ENCODE measurements around the gene ZBTB48.
"Not testable (repeated sequence)": the region's sequence is repeated elsewhere in the genome, so short reads cannot be mapped to it uniquely, and the experiment has no call there.

The ZBTB48 gene

DNA sequence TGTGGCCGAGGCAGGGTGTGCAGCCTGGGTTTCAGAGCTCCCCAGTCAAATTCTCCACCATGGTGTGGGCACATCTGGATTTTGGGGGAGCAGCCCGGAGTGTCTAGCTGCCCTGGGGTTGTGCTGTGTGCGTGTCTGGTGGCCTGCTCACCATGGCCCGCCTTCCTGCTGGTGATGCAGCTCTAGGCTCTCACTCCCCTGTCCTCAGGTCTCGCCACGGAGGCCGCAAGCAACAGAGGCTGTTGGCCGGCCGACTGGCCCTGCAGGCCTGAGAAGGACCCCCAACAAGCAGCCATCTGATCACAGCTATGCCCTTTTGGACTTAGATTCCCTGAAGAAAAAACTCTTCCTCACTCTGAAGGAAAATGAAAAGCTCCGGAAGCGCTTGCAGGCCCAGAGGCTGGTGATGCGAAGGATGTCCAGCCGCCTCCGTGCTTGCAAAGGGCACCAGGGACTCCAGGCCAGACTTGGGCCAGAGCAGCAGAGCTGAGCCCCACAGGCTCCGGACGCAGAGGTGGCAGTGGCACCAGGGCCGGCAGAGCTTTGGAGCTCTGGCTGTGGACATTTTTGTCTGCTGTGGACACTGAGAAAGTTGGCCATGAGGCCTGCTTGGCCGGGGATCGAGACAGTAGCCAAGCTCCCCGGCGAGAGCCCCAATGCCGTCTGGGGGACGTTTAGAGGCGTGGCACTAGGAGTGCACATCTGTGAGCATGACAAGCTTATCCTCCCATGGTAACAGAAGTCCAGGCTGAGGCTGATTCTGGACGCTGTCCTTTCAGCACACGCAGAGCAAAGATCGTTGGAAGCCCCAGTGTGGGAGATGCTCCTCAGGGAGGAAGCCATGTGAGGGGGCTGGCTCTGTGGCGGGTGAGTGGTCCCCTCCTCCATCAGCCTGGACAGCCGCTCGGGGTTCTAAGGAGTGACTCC, 53.1 kb downstream of the ZBTB48 start:
- no peak for DNase-seq (ENCODE audit: low read depth in 2 of 2)

DNA sequence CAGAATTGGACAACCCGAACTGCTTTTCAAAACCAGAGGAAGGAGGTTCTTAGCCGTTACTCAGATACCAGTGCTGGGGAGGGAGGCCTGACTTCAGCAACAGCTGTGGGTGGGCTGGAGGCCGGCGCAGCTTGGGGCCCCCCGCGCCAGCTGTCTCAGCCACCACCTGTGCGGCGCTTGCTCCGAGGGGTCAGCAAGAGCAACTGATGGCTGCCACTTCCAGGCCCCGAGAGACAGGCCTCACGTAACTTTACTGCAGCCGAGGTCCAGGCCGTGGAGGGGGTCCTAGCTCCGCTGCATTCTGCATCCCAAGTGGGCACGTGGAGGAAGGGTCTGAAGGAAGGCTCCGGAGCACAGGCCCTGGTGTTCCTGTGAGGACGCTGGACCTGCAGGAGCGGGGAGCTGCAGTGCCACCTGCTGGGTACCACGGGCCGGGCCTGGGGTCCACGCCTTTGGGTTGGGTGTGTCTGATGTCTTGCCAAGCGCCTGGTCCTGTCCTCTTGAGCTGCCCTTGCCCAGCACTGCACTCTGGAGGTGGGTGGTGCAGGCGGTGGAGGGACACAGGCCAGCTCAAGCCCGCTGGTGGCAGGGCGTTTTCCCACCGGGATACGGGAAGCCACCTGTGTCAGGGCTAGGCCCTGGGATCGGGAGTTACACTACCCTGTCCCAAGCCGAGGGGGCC, 54.7 kb downstream of the ZBTB48 start:
- no peak for DNase-seq (ENCODE audit: low read depth in 2 of 2)

DNA sequence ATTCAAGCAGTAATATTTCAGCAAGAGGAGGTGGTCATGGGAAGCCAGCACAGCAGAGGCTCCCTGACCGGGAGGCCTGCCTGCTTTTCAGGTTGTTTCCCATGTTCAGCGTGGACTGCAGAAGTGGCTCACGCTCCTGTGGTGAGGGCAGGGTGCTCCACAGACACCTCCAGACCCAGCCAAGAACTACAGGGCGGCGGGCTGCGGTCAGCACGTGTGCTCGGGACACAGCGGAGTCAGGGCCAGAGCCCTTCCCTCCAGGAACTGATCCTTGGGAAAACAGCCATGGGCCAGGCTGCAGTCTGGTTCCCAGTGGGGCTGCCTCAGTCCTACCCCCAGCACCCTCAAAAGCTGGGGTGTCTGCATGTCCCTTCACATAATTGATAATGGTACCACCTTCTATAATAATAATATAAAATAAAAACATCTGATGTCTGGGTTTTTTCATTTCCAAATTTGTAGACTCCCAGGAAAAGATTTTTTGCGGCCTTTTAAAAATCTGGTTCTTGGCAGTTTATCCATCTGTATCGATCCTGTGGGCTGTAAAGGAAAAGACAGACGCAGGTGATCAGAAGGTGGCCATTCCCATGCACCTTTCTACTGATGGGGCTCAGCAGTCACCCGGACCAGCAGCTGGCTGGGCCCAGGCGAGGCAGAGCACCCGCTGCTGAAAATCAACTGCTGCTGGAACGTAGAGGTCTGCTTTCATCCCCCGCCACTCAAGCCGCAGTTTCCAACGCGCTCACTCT, 55.5 kb downstream of the ZBTB48 start:
- DNase-seq (ENCODE audit: low read depth in 2 of 2) = no peak

DNA sequence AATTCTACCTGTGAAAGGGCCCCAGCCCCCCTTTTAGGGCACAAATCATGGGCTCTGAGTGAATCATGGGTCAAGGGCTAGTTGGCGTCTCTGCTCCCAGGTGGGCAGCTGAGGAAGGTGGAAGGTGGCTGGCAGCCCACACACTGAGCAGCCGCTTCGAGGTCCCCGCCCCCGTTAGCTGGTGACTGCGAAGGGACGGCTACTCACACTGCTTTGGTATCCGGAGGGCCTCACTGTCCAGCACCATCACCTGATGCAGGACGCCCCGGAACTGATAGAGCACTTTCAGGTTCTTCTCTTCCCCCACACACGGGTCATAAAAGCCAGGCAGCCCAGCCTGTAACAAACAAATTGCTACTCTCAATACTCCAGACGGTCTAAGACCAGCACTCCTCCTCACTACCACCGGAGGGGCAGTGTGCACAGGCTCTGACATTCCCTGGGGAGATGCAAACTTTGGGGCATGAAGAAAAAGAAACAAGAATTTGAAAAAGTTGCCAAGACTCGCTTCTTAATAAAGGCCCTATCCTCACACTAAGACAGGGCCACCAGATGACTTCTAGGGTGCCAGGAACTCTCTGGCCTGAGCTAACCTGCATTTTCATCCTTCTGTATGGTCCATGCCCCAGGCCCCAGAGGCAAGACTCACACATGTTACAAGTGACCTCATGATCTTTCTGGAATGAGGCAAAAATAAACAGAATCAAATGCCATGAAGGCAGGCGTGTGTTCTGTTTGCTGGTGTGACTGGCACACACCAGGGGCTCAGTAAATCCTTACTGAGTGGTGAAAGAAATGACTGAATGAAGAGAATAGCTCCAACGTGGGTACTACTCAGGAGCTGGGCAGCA, 56.3 kb downstream of the ZBTB48 start:
- DNase-seq (ENCODE audit: low read depth in 2 of 2) = no peak

DNA sequence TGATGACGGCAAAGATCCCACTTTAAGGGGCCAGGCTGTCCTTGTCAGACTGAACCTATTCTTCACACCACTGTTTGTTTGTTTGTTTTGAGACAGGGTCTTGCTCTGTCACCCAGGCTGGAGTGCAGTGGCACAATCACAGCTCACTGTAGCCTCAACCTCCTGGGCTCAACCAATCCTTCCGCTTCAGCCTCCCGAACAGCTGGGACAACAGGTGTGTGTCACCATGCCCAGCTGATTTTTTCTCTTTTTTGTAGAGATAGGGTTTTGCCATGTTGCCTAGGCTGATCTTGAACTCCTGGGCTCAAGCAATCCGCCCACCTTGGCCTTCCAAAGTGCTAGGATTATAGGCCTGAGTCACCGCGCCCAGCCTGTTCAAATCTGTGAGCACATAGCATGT, 57.0 kb downstream of the ZBTB48 start:
- not testable (repeated sequence) for DNase-seq (ENCODE audit: low read depth in 2 of 2)

DNA sequence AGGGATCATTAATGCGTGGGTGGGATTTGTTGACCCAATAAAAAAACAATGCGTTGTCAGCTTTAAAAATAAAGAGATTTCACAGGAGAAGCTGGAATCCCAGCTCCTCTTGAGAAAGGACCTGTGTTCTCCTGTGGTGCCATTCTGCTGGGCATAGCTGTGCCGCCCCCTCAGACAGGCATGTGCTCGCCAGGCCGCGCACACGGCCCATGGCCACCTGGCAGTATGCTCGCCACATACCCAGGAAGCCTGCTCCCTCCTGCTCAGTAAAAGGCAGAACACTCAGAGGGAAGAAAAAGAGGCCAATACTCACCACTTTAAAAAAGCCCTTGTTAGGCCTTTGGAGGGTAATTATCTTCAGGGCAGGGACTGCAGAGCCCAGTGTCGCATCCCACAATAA, 58.0 kb downstream of the ZBTB48 start:
- DNase-seq (ENCODE audit: low read depth in 2 of 2) = no peak

DNA sequence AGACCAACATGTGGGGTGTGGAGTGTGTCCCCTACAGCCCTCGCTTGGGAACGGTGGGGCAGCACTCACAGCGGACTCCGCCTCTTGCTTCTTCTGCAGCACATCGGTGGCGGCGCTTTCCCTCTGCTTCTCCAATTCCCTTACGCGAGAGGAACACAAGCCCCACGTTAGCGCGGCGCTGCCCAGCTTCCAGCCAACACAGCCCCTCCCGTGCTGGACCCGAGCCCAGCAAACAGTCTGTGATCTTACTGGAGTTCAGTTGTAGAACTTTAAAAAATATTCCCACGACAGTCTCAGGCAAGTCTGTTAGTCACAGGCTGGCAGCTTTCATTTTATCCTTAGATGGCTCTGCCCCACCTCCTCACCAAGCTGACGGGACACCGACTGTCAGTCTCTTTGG, 58.4 kb downstream of the ZBTB48 start:
- DNase-seq (ENCODE audit: low read depth in 2 of 2) = no peak

All from stimulated activated CD8-positive, alpha-beta memory T cell treated with anti-CD3 and anti-CD28 coated beads, Interleukin-7, amount 100 ng/mL, for 1 hour (primary cell).